ENCODE data around the gene HS3ST3A1. TPM values are rescaled to one million over a fixed set of nuclear protein-coding genes. Genes with fewer than 3 reads are reported as not detected.

The HS3ST3A1 gene
- total RNA-seq, 6 experiments from 2014 or later = 4.0 to 10.1 (median 5.1) TPM

GRCh38 chr17:13544765-13545164 is 57.0 kb downstream of the HS3ST3A1 start:
- Histone ChIP-seq H3K4me1 (no peaks in the 10 kb centered on the region), H3K4me3 (no peak overlapping the region), H3K27me3 (no peaks in the 10 kb centered on the region), H3K9me3 (no peaks in the 10 kb centered on the region), H3K27ac (no peak overlapping the region), H3K36me3 (no peaks in the 10 kb centered on the region)
- DNase-seq = no peak
- 67% methylated on average over 8 of the region's 9 CpGs for WGBS (ENCODE audit: insufficient coverage, low coverage, low lambda C conversion rate, missing lambda C conversion rate)
- TF ChIP-seq POLR2A (IDR thresholded peaks at IDR 0.05) (no peak), CTCF (IDR thresholded peaks at IDR 0.05) (no peak)
- intact Hi-C loops (cut with DNase I) = no loop called here
- no peak for ATAC-seq

GRCh38 chr17:13544292-13544691 is 57.4 kb downstream of the HS3ST3A1 start:
- no peak overlapping the region for H3K4me3 ChIP-seq
- TF ChIP-seq POLR2A (IDR thresholded peaks at IDR 0.05) = no peak
- TF ChIP-seq CTCF (IDR thresholded peaks at IDR 0.05) = no peak
- ATAC-seq = no peak
- H3K9me3 ChIP-seq = no peaks in the 10 kb centered on the region
- no peak for DNase-seq
- WGBS (ENCODE audit: insufficient coverage, low coverage, low lambda C conversion rate, missing lambda C conversion rate) = 67% methylated on average over 4 of the region's 7 CpGs
- no peaks in the 10 kb centered on the region for H3K4me1 ChIP-seq
- H3K36me3 ChIP-seq = no peaks in the 10 kb centered on the region
- H3K27ac ChIP-seq = no peak overlapping the region
- H3K27me3 ChIP-seq = no peaks in the 10 kb centered on the region
- intact Hi-C loops (cut with DNase I) = no loop called here

GRCh38 chr17:13542636-13543035 is 59.1 kb downstream of the HS3ST3A1 start:
- Histone ChIP-seq H3K27me3 (no peaks in the 10 kb centered on the region), H3K36me3 (no peaks in the 10 kb centered on the region), H3K9me3 (no peaks in the 10 kb centered on the region), H3K4me3 (no peak overlapping the region), H3K27ac (no peak overlapping the region), H3K4me1 (no peaks in the 10 kb centered on the region)
- DNase-seq = no peak
- intact Hi-C loops (cut with DNase I) = no loop called here
- ATAC-seq = no peak
- TF ChIP-seq POLR2A (IDR thresholded peaks at IDR 0.05) = no peak
- TF ChIP-seq CTCF (IDR thresholded peaks at IDR 0.05) = no peak

GRCh38 chr17:13541032-13541480 is 60.7 kb downstream of the HS3ST3A1 start:
- ATAC-seq (no peak), DNase-seq (no peak)
- no peaks in the 10 kb centered on the region for H3K27me3 ChIP-seq
- TF ChIP-seq CTCF (IDR thresholded peaks at IDR 0.05) = no peak
- TF ChIP-seq POLR2A (IDR thresholded peaks at IDR 0.05) = no peak
- H3K4me3 ChIP-seq = no peak overlapping the region
- intact Hi-C loops (cut with DNase I) = no loop called here
- 78% methylated on average over 2 of the region's 2 CpGs for WGBS (ENCODE audit: insufficient coverage, low coverage, low lambda C conversion rate, missing lambda C conversion rate)
- H3K4me1 ChIP-seq = no peaks in the 10 kb centered on the region
- no peaks in the 10 kb centered on the region for H3K36me3 ChIP-seq
- H3K9me3 ChIP-seq = no peaks in the 10 kb centered on the region
- H3K27ac ChIP-seq = no peak overlapping the region

GRCh38 chr17:13540546-13540945 is 61.2 kb downstream of the HS3ST3A1 start:
- TF ChIP-seq POLR2A (IDR thresholded peaks at IDR 0.05) (no peak), CTCF (IDR thresholded peaks at IDR 0.05) (no peak)
- Histone ChIP-seq H3K9me3 (no peaks in the 10 kb centered on the region), H3K4me1 (no peaks in the 10 kb centered on the region), H3K4me3 (no peak overlapping the region), H3K27ac (no peak overlapping the region), H3K27me3 (no peaks in the 10 kb centered on the region), H3K36me3 (no peaks in the 10 kb centered on the region)
- intact Hi-C loops (cut with DNase I) = no loop called here
- ATAC-seq = no peak
- WGBS (ENCODE audit: insufficient coverage, low coverage, low lambda C conversion rate, missing lambda C conversion rate) = 52% methylated on average over 2 of the region's 2 CpGs
- DNase-seq = no peak
